ENCODE data around the gene SH3BP1. TPM values are rescaled to one million over a fixed set of nuclear protein-coding genes. Genes with fewer than 3 reads are reported as not detected.

SH3BP1 gene
- polyA plus RNA-seq, 3 donors, result 20.0 to 214 (median 20.0) TPM

GRCh38 chr22:37627121-37627520, 12.3 kb upstream of the SH3BP1 start:
- DNase-seq, result no peak
- peak overlapping the region; percentile 71 for H3K4me2 ChIP-seq (replicated peaks; ENCODE audit: extremely low read depth, low read length, poor library complexity, severe bottlenecking)
- Mint-ChIP-seq H3K27ac (peak overlapping the region; percentile 40 to 89 (median 79)), H3K9me3 (no peaks in the 10 kb centered on the region), H3K27me3 (ENCODE audit: low read depth in 3 of 3) (peaks cover 0 to 1% (median 0%) of the 10 kb centered on the region in 3 donors), H3K36me3 (peaks cover 57 to 78% of the 10 kb centered on the region in 2 donors), H3K4me1 (peaks cover 47% of the 10 kb centered on the region), H3K4me3 (peak overlapping the region; percentile 49 to 67)
- H3K27me3 ChIP-seq (ENCODE audit: control insufficient read depth in 2 of 2, insufficient read depth in 2 of 2, low read length in 2 of 2), result no peaks in the 10 kb centered on the region
- peak overlapping the region; percentile 59 to 64 for H3K27ac ChIP-seq (ENCODE audit: low read depth in 1 of 2, low read length in 2 of 2)
- no peaks in the 10 kb centered on the region for H3K9me3 ChIP-seq (replicated peaks in 1 of 2; ENCODE audit: control insufficient read depth in 1 of 2, insufficient read depth in 1 of 2, low read length in 2 of 2)
- H3K4me3 ChIP-seq (replicated peaks in 1 of 3; ENCODE audit: low read depth in 2 of 3, low read length in 3 of 3), result peak overlapping the region in 1 of 3 experiments; percentile 58
- peak overlapping the region; percentile 10 for H2AFZ ChIP-seq (ENCODE audit: insufficient read depth, low read depth, low read length, poor library complexity, severe bottlenecking)
- peaks cover 51 to 70% of the 10 kb centered on the region in 2 donors for H3K36me3 ChIP-seq (replicated peaks in 1 of 2; ENCODE audit: control insufficient read depth in 1 of 2, insufficient read depth in 2 of 2, low read length in 2 of 2)
- H3K4me1 ChIP-seq (ENCODE audit: control insufficient read depth in 1 of 2, insufficient read depth in 2 of 2, low read length in 2 of 2), result peaks cover 34 to 41% of the 10 kb centered on the region in 2 donors
- H3K79me2 ChIP-seq (ENCODE audit: insufficient read depth, low read length), result peaks cover 3% of the 10 kb centered on the region
- peak overlapping the region; percentile 18 for H3K9ac ChIP-seq (ENCODE audit: insufficient read depth, low read length, poor library complexity, severe bottlenecking)
- TF ChIP-seq CTCF (IDR thresholded peaks at IDR 0.05), result no peak
- peaks cover 6% of the 10 kb centered on the region for H4K20me1 ChIP-seq (ENCODE audit: insufficient read depth, low read length)
- WGBS (ENCODE audit: insufficient coverage), result 20% methylated on average over 1 of the region's 7 CpGs
- intact Hi-C loops (cut with micrococcal nuclease), result no loop called here

DNA sequence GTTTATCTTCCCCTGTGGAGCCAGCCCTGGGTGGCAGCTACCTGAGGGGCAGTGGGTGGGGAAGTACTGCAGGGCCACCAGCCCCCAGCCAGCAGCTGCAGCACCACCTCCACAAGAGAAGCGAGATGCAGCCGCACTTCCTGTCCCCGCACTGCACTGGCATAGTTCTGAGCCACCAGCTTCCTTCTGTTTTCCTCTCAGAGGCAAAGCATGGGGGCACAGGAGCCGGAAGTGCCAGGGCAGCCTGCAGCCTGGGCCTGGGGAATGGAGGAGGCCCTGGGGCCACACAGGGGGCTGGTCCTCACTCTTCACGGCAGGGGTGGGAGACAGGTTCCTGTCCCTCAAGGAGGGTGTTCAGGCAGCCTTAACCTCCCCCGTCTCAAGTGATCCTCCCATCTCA, 11.9 kb upstream of the SH3BP1 start:
- Mint-ChIP-seq H3K36me3 (peaks cover 54 to 77% of the 10 kb centered on the region in 2 donors), H3K9me3 (no peaks in the 10 kb centered on the region), H3K27me3 (ENCODE audit: low read depth in 3 of 3) (peaks cover 0 to 1% (median 0%) of the 10 kb centered on the region in 3 donors), H3K4me1 (peaks cover 51% of the 10 kb centered on the region), H3K4me3 (peak overlapping the region; percentile 49 to 67), H3K27ac (peak overlapping the region; percentile 40 to 89 (median 79))
- Histone ChIP-seq H3K36me3 (replicated peaks in 1 of 2; ENCODE audit: control insufficient read depth in 1 of 2, insufficient read depth in 2 of 2, low read length in 2 of 2) (peaks cover 48 to 67% of the 10 kb centered on the region in 2 donors), H3K4me1 (ENCODE audit: control insufficient read depth in 1 of 2, insufficient read depth in 2 of 2, low read length in 2 of 2) (peaks cover 38 to 46% of the 10 kb centered on the region in 2 donors), H3K4me2 (replicated peaks; ENCODE audit: extremely low read depth, low read length, poor library complexity, severe bottlenecking) (peak overlapping the region; percentile 71), H3K9me3 (replicated peaks in 1 of 2; ENCODE audit: control insufficient read depth in 1 of 2, insufficient read depth in 1 of 2, low read length in 2 of 2) (no peaks in the 10 kb centered on the region), H3K27ac (ENCODE audit: low read depth in 1 of 2, low read length in 2 of 2) (peak overlapping the region; percentile 59 to 64), H3K27me3 (ENCODE audit: control insufficient read depth in 2 of 2, insufficient read depth in 2 of 2, low read length in 2 of 2) (no peaks in the 10 kb centered on the region), H3K9ac (ENCODE audit: insufficient read depth, low read length, poor library complexity, severe bottlenecking) (peak overlapping the region; percentile 18), H3K4me3 (replicated peaks in 1 of 3; ENCODE audit: low read depth in 2 of 3, low read length in 3 of 3) (peak overlapping the region in 1 of 3 experiments; percentile 58), H2AFZ (ENCODE audit: insufficient read depth, low read depth, low read length, poor library complexity, severe bottlenecking) (peak overlapping the region; percentile 10), H3K79me2 (ENCODE audit: insufficient read depth, low read length) (peaks cover 3% of the 10 kb centered on the region), H4K20me1 (ENCODE audit: insufficient read depth, low read length) (peaks cover 6% of the 10 kb centered on the region)
- intact Hi-C loops (cut with micrococcal nuclease), result no loop called here
- DNase-seq, result peak in 2 of 3 donors; percentile 55 to 66
- WGBS (ENCODE audit: insufficient coverage), result 0% methylated on average over 4 of the region's 6 CpGs
- no peak for TF ChIP-seq CTCF (IDR thresholded peaks at IDR 0.05)

All from CD14-positive monocyte (primary cell).